ENCODE measurements around the gene TGM4. TPM values are rescaled to one million over a fixed set of nuclear protein-coding genes. Genes with fewer than 3 reads are reported as not detected.

Gene TGM4
- total RNA-seq, 1 donor from 2014 or later, result 0.09 TPM

DNA sequence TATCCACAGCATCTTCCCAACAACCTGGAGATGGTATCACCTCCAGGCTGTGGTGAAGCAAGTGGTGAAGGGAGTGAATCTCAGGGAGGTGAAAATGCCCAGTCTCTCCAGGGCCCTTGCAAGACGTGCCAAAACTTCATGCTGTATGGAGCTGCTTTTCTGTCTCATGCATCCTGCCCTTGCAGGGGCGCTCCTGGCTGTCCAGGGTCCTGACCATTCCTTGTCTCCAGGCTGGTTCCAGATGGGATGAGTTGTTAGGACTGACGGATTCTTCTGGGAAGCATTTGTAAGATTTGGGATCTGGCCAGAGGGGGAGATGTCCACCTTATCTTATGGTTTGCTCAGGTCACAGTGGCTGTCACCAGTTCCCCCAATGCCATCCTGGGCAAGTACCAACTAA is 15.8 kb downstream of the TGM4 start:
- no peaks in the 10 kb centered on the region for H3K27me3 Mint-ChIP-seq (ENCODE audit: low read depth)
- peaks cover 7% of the 10 kb centered on the region for H3K4me1 Mint-ChIP-seq
- TF ChIP-seq, protein P1, sequence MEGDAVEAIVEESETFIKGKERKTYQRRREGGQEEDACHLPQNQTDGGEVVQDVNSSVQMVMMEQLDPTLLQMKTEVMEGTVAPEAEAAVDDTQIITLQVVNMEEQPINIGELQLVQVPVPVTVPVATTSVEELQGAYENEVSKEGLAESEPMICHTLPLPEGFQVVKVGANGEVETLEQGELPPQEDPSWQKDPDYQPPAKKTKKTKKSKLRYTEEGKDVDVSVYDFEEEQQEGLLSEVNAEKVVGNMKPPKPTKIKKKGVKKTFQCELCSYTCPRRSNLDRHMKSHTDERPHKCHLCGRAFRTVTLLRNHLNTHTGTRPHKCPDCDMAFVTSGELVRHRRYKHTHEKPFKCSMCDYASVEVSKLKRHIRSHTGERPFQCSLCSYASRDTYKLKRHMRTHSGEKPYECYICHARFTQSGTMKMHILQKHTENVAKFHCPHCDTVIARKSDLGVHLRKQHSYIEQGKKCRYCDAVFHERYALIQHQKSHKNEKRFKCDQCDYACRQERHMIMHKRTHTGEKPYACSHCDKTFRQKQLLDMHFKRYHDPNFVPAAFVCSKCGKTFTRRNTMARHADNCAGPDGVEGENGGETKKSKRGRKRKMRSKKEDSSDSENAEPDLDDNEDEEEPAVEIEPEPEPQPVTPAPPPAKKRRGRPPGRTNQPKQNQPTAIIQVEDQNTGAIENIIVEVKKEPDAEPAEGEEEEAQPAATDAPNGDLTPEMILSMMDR (IDR thresholded peaks at IDR 0.05; ENCODE audit: unreplicated experiment), result no peak
- no peak for DNase-seq (ENCODE audit: low spot score in 2 of 2, unreplicated experiment in 2 of 2)
- H3K4me3 Mint-ChIP-seq, result no peak overlapping the region
- no peaks in the 10 kb centered on the region for H3K9me3 Mint-ChIP-seq
- H3K36me3 Mint-ChIP-seq, result no peaks in the 10 kb centered on the region
- H3K27ac Mint-ChIP-seq, result no peak overlapping the region

DNA sequence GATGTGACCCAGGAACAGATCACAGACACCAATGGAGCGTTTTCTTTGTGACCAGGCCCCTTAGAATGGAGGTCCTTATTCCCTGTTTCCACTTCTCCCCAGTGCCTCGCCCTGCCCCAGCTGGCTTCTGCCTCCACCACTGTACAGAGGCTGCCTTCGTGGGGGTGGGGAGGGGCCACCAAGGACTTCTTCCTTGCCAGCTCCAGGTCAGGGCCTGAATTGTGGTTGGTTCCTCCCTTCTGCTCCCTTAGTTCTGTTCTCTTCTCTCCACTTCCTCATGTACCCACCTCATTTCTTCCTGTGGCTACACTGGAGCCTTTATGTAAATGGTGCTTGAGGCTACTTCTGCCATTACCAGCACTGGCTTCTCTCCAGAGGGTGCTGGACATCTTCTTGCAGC is 16.4 kb downstream of the TGM4 start:
- no peak for DNase-seq (ENCODE audit: low spot score in 2 of 2, unreplicated experiment in 2 of 2)
- Mint-ChIP-seq H3K36me3 (no peaks in the 10 kb centered on the region), H3K9me3 (no peaks in the 10 kb centered on the region), H3K27me3 (ENCODE audit: low read depth) (no peaks in the 10 kb centered on the region), H3K27ac (no peak overlapping the region), H3K4me1 (peaks cover 1% of the 10 kb centered on the region), H3K4me3 (no peak overlapping the region)
- TF ChIP-seq, protein P1 (IDR thresholded peaks at IDR 0.05; ENCODE audit: unreplicated experiment), result no peak

DNA sequence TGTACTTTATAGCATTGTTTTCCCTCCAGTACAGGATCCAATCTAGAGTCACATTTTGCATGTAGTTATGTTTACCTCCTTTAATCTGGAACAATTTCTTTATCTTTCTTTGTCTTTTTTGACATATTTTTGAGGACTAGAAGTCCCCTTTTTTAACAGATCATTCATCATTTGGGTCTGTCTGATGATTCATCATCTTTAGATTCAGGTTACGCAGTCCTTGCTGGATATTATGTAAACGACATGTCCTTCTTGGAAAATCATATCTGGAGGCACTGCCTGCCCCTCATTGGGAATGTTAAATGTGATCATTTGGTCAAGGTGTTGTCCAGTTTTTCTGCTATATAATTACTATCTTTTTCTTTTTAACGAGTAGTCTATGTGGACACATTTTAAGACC is 18.3 kb downstream of the TGM4 start:
- no peak for DNase-seq (ENCODE audit: low spot score in 2 of 2, unreplicated experiment in 2 of 2)
- Mint-ChIP-seq H3K9me3 (no peaks in the 10 kb centered on the region), H3K36me3 (no peaks in the 10 kb centered on the region), H3K4me1 (no peaks in the 10 kb centered on the region), H3K27me3 (ENCODE audit: low read depth) (no peaks in the 10 kb centered on the region), H3K27ac (no peak overlapping the region), H3K4me3 (no peak overlapping the region)
- TF ChIP-seq, protein P1 (IDR thresholded peaks at IDR 0.05; ENCODE audit: unreplicated experiment), result no peak

DNA sequence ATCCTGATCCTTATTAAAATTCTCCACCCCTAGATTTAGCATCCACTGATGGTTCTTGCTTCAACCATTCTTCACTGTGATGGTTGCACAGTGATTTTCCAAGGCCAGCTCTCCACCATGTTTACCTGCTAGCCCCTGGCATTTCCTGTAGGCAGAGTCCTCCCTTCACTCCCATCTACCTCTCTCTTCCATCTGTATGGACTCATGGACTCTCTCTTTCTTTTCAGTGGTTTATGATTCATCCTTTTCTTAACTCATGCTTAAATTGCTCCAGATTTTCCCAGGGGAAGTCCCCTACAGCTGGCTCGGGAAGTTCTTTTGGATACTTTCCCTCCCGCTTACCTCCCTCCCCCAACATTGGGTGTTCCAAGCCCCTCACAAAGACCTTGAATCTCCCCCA is 18.7 kb downstream of the TGM4 start:
- Mint-ChIP-seq H3K9me3 (no peaks in the 10 kb centered on the region), H3K4me3 (no peak overlapping the region), H3K36me3 (no peaks in the 10 kb centered on the region), H3K27me3 (ENCODE audit: low read depth) (no peaks in the 10 kb centered on the region), H3K4me1 (no peaks in the 10 kb centered on the region), H3K27ac (no peak overlapping the region)
- DNase-seq (ENCODE audit: low spot score in 2 of 2, unreplicated experiment in 2 of 2), result no peak
- TF ChIP-seq, protein P1 (IDR thresholded peaks at IDR 0.05; ENCODE audit: unreplicated experiment), result no peak

DNA sequence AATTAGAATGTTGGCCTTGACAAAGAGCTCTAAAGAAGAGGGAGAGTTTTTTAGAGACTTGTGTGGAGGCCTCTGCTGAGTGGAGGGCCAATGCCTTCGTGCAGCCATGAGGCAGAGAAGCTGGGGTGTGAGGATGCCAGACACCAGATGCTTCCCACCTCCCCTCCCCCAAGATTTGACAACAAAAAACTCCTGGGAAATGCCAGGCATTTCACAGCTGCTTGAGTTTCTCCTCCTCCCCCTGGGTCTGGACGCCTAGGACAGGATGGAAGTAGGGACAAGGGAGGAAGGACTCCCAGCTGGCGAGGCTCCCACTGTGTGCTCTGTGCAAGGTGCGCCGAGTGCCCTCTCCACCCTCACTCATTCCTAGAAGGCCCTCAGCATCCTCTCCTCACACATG is 20.1 kb downstream of the TGM4 start:
- no peaks in the 10 kb centered on the region for H3K36me3 Mint-ChIP-seq
- no peak overlapping the region for H3K4me3 Mint-ChIP-seq
- H3K27me3 Mint-ChIP-seq (ENCODE audit: low read depth), result no peaks in the 10 kb centered on the region
- H3K4me1 Mint-ChIP-seq, result peaks cover 1% of the 10 kb centered on the region
- TF ChIP-seq, protein P1 (IDR thresholded peaks at IDR 0.05; ENCODE audit: unreplicated experiment), result no peak
- no peaks in the 10 kb centered on the region for H3K9me3 Mint-ChIP-seq
- H3K27ac Mint-ChIP-seq, result no peak overlapping the region
- no peak for DNase-seq (ENCODE audit: low spot score in 2 of 2, unreplicated experiment in 2 of 2)

DNA sequence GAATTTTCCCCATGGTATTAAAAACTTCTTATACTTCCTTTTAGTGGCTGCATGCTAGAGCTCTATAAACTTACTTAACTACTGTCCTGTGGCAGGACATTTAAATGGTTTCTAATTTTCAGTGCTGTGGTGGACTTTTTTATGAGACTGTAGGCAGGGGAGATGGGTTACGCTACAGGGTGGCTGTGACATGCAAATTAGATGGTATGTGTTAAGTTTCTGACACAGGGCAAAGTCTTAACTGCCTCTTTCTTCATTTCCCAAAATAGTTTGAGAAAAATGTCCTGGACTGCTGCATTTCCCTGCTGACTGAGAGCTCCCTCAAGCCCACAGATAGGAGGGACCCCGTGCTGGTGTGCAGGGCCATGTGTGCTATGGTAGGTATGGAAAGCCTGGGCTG is 22.0 kb downstream of the TGM4 start:
- Mint-ChIP-seq H3K27me3 (ENCODE audit: low read depth) (no peaks in the 10 kb centered on the region), H3K4me3 (no peak overlapping the region), H3K27ac (no peak overlapping the region), H3K36me3 (no peaks in the 10 kb centered on the region), H3K4me1 (peaks cover 9% of the 10 kb centered on the region), H3K9me3 (no peaks in the 10 kb centered on the region)
- no peak for DNase-seq (ENCODE audit: low spot score in 2 of 2, unreplicated experiment in 2 of 2)
- TF ChIP-seq, protein P1 (IDR thresholded peaks at IDR 0.05; ENCODE audit: unreplicated experiment), result no peak
